Cardiac muscle cell (in vitro differentiated cells and primary cell): ENCODE data around the gene DDX60. TPM values are rescaled to one million over a fixed set of nuclear protein-coding genes. Genes with fewer than 3 reads are reported as not detected.

ENCODE experiments used
- DNase-seq, 2 donors: peaks; one replicate each; pipeline versions ENCODE4 v3.0.0 to v3.0.0-alpha.2; 2010 to 2017; ENCODE audit warnings: low read depth in 1 of 2, low spot score in 1 of 2
- H3K27ac ChIP-seq: fragments of 200-600 bp; sonication (generic); 2 replicates; pipeline ENCODE4 v1.5.1; 2016
- H3K27me3 ChIP-seq: fragments of 200-600 bp; sonication (generic); 2 replicates; pipeline ENCODE4 v1.6.0; 2016; ENCODE audit warnings: control low read depth
- H3K36me3 ChIP-seq: fragments of 200-600 bp; sonication (generic); 2 replicates; pipeline ENCODE4 v1.5.1; 2016; ENCODE audit warnings: control low read depth
- H3K4me1 ChIP-seq: fragments of 200-600 bp; sonication (generic); 2 replicates; pipeline ENCODE4 v1.8.1; 2017; ENCODE audit warnings: low read depth, mild to moderate bottlenecking, mixed run types
- H3K4me3 ChIP-seq: fragments of 200-600 bp; sonication (generic); 2 replicates; pipeline ENCODE4 v1.5.1; 2016; ENCODE audit warnings: mild to moderate bottlenecking
- H3K9me3 ChIP-seq: fragments of 200-600 bp; sonication (generic); 2 replicates; pipeline ENCODE4 v1.5.1; 2017; ENCODE audit warnings: low read depth, mild to moderate bottlenecking, control low read depth
- polyA plus RNA-seq: library from polyadenylated mRNA; unstranded; fragments of >200 nt; fragmentation: Nextera tagmentation; extraction: Ambion mirVana; gene quantifications from 2 replicates; pipeline ENCODE4 v1.2.1, GENCODE V29; 2016
- total RNA-seq: library from RNA; depleted of rRNA; stranded (reverse); fragments of >200 nt; gene quantifications from 2 replicates; pipeline ENCODE4 v1.2.3, GENCODE V29; 2016
- TF ChIP-seq, protein P1 (sequence below): IDR thresholded peaks from 2 replicates; pipeline ENCODE4 v1.5.1; 2012; ENCODE audit warnings: low read depth, mild to moderate bottlenecking, low read length

Gene DDX60
- total and polyA plus RNA-seq, 2 experiments from 2014 or later = 1.8 to 4.8 TPM

DNA sequence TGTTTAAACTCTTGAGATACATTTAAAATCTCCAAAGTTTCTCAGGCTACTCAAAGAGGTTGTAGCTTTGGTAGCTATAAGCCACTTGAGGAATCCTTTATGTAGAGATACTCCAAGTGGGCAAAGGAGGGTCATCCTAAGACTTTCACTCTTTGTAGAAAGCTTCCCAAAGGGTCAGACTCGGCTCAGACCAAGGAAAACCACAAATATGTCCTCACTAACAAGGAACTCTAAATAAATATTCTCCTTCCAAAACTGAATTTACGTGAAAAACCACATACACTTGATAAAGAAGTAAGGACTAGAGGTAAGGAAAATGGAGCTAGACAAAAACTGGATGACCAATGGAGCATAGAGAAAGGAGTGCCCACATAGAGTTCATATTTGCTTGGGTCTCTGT lies 41.7 kb upstream of the DDX60 start:
- no peak for DNase-seq
- Histone ChIP-seq H3K36me3 (no peaks in the 10 kb centered on the region), H3K4me1 (no peaks in the 10 kb centered on the region), H3K9me3 (no peaks in the 10 kb centered on the region), H3K27me3 (no peaks in the 10 kb centered on the region), H3K4me3 (no peak overlapping the region), H3K27ac (no peak overlapping the region)
- TF ChIP-seq, protein P1, sequence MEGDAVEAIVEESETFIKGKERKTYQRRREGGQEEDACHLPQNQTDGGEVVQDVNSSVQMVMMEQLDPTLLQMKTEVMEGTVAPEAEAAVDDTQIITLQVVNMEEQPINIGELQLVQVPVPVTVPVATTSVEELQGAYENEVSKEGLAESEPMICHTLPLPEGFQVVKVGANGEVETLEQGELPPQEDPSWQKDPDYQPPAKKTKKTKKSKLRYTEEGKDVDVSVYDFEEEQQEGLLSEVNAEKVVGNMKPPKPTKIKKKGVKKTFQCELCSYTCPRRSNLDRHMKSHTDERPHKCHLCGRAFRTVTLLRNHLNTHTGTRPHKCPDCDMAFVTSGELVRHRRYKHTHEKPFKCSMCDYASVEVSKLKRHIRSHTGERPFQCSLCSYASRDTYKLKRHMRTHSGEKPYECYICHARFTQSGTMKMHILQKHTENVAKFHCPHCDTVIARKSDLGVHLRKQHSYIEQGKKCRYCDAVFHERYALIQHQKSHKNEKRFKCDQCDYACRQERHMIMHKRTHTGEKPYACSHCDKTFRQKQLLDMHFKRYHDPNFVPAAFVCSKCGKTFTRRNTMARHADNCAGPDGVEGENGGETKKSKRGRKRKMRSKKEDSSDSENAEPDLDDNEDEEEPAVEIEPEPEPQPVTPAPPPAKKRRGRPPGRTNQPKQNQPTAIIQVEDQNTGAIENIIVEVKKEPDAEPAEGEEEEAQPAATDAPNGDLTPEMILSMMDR = no peak

GRCh38 chr4:168357941-168358340 lies 39.4 kb upstream of the DDX60 start:
- H3K4me1 ChIP-seq = no peaks in the 10 kb centered on the region
- TF ChIP-seq, protein P1 = no peak
- no peaks in the 10 kb centered on the region for H3K27me3 ChIP-seq
- H3K9me3 ChIP-seq = no peaks in the 10 kb centered on the region
- no peak for DNase-seq
- no peak overlapping the region for H3K27ac ChIP-seq
- no peak overlapping the region for H3K4me3 ChIP-seq
- H3K36me3 ChIP-seq = no peaks in the 10 kb centered on the region

DNA sequence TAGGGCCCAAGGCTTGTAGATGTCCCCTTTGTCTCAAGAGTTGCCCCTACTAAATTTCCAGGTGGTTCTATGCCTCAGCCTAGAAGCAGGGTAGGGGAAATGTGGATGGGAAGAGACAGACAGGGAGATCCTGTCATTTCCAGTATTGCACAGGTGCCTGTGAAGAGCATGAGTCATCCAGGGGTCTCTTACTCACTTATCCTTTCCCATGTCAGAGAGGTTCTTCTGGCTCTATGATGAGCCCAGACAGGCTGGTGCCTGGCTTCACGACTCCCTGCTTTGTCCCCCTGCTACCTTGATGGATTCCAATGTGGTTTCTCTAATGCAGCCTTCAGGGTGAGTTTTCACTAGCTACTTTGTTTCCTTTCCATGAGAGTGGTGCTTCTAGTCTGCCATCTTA lies 35.2 kb upstream of the DDX60 start:
- H3K4me1 ChIP-seq = no peaks in the 10 kb centered on the region
- H3K4me3 ChIP-seq = no peak overlapping the region
- TF ChIP-seq, protein P1 = no peak
- H3K27me3 ChIP-seq = no peaks in the 10 kb centered on the region
- DNase-seq = no peak
- H3K27ac ChIP-seq = no peak overlapping the region
- no peaks in the 10 kb centered on the region for H3K9me3 ChIP-seq
- no peaks in the 10 kb centered on the region for H3K36me3 ChIP-seq

GRCh38 chr4:168337550-168337940 lies 19.0 kb upstream of the DDX60 start:
- H3K27ac ChIP-seq = peak overlapping the region; percentile 92
- DNase-seq = peak; percentile 19 to 49

GRCh38 chr4:168336837-168337549 lies 18.4 kb upstream of the DDX60 start:
- TF ChIP-seq, protein P1 = no peak
- H3K27me3 ChIP-seq = no peaks in the 10 kb centered on the region
- H3K36me3 ChIP-seq = no peaks in the 10 kb centered on the region
- H3K4me1 ChIP-seq = peaks cover 36% of the 10 kb centered on the region
- peak overlapping the region; percentile 92 for H3K27ac ChIP-seq
- DNase-seq = no peak
- no peaks in the 10 kb centered on the region for H3K9me3 ChIP-seq
- H3K4me3 ChIP-seq = no peak overlapping the region

More at GRCh38 chr4:168337550-168337940, 19.0 kb upstream of the DDX60 start:
- H3K27me3 ChIP-seq = no peaks in the 10 kb centered on the region
- no peak overlapping the region for H3K4me3 ChIP-seq
- H3K36me3 ChIP-seq = no peaks in the 10 kb centered on the region
- peaks cover 36% of the 10 kb centered on the region for H3K4me1 ChIP-seq
- TF ChIP-seq, protein P1 = no peak
- no peaks in the 10 kb centered on the region for H3K9me3 ChIP-seq
